ENCODE data around the gene CARTPT. TPM values are rescaled to one million over a fixed set of nuclear protein-coding genes. Genes with fewer than 3 reads are reported as not detected.

CARTPT gene
- total and polyA plus RNA-seq, 7 experiments from 2014 or later, result not detected

DNA sequence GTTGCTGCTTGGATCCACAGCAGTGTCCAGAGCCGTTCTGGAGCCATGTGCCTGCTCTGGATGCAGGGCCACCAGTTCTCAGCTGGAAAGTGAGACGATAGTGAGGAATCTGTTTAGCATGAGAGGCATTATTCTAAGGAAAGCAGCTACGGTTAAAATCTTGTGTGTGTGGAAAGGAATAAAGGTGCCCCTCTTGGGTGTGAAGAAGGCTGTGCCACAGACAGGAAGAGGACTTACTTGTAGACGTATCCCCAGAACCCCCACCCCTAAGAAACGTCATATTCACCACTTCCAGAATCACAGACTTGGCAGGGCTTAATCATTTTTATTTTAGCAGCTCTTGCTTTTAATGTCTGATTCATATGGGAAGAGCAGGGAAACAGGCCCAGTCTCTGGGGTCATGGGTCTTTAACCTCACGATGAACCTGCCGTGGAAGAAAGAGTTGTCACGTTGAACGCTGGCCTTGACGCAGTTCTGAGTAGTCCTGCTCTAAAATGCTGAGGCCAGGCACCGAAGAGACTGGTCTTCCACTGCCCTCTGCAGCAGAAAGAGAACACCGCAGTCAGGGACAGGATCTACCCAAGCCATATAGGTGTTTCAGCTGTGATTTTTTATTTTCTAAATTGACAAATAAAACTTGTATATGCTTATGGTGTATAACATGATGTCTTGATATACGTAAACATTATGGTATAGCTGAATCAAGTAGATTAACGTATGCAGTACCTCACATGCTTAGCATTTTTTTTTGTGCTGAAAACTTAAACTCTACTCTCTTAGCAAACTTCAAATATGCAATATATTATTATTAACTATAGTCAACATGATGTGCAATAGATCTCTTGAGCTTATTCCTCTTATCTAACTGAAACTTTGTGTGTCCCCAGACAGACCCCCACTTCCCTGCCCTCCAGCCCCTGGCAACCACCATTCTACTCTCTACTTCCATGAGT is 38.8 kb downstream of the CARTPT start:
- Histone ChIP-seq H3K4me3 (ENCODE audit: low read length) (no peak overlapping the region), H3K27ac (ENCODE audit: low read depth, low read length) (no peak overlapping the region), H3K36me3 (ENCODE audit: control insufficient read depth in 2 of 3, insufficient read depth in 3 of 3, low read length in 3 of 3) (no peaks in the 10 kb centered on the region), H3K4me1 (ENCODE audit: control insufficient read depth in 2 of 2, insufficient read depth in 2 of 2, low read length in 2 of 2) (no peaks in the 10 kb centered on the region), H3K9me3 (ENCODE audit: control insufficient read depth in 2 of 3, low read length in 3 of 3) (no peaks in the 10 kb centered on the region), H3K27me3 (ENCODE audit: control insufficient read depth in 2 of 2, insufficient read depth in 2 of 2, low read length in 2 of 2) (no peaks in the 10 kb centered on the region)
- intact Hi-C loops (cut with micrococcal nuclease), result loop anchor here (1.0 to 5.0 kb wide), 2 partner anchors 283 to 301 kb away; partner anchors contain the start of gene BDP1 (in 2 of the 2)
- peak overlapping the region in 7 of 10 donors; percentile 23 to 75 (median 60) for H3K4me3 Mint-ChIP-seq
- H3K9me3 Mint-ChIP-seq, result no peaks in the 10 kb centered on the region
- ATAC-seq, result peak; percentile 83
- no peaks in the 10 kb centered on the region for H3K36me3 Mint-ChIP-seq
- DNase-seq, result peak in 7 of 9 donors; percentile 2 to 45 (median 18)
- peaks cover 3 to 13% (median 8%) of the 10 kb centered on the region in 7 donors for H3K4me1 Mint-ChIP-seq
- ChIA-PET CTCF (interaction anchor here (0.9 kb wide), 1 partner anchor 16 kb away, joined by 3 read pairs; no protein-coding TSS in a partner anchor), POLR2A (no interaction called here)
- H3K27ac Mint-ChIP-seq, result peak overlapping the region in 1 of 9 donors; percentile 60
- peaks cover 0 to 11% (median 3%) of the 10 kb centered on the region in 5 donors for H3K27me3 Mint-ChIP-seq

DNA sequence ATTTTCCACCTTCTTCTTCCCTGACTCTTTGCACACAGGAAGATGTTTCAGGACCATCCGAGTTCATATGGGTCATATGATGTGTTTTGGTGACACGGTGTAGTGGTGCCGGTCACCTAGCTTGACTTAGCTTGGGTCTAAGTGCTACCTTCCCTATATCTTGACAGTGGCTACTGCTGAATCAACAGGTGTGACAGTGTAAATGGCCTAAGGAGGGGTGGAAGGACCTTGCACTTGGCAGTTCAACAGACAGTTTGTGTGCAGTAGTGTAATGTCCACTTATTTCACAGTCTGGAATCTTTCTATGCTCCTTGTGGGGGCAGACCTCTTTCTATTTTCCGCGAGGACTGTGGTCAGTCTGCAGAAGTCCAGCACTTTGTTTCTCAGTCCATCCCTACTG is 43.8 kb downstream of the CARTPT start:
- no peak overlapping the region for H3K27ac ChIP-seq (ENCODE audit: low read depth, low read length)
- ChIA-PET CTCF (no interaction called here), POLR2A (no interaction called here)
- Mint-ChIP-seq H3K4me1 (peaks cover under 1 to 5% (median 2%) of the 10 kb centered on the region in 7 donors), H3K9me3 (no peaks in the 10 kb centered on the region), H3K4me3 (no peak overlapping the region), H3K27ac (no peak overlapping the region), H3K36me3 (no peaks in the 10 kb centered on the region), H3K27me3 (peaks cover 0 to 12% (median 7%) of the 10 kb centered on the region in 5 donors)
- intact Hi-C loops (cut with micrococcal nuclease), result loop anchor here in 1 of 2 donors (10.0 kb wide), 1 partner anchor 542 kb away; no protein-coding TSS in a partner anchor
- H3K4me3 ChIP-seq (ENCODE audit: low read length), result no peak overlapping the region
- H3K4me1 ChIP-seq (ENCODE audit: control insufficient read depth in 2 of 2, insufficient read depth in 2 of 2, low read length in 2 of 2), result no peaks in the 10 kb centered on the region
- DNase-seq (no peak), ATAC-seq (no peak)
- H3K36me3 ChIP-seq (ENCODE audit: control insufficient read depth in 2 of 3, insufficient read depth in 3 of 3, low read length in 3 of 3), result no peaks in the 10 kb centered on the region
- H3K9me3 ChIP-seq (ENCODE audit: control insufficient read depth in 2 of 3, low read length in 3 of 3), result no peaks in the 10 kb centered on the region
- no peaks in the 10 kb centered on the region for H3K27me3 ChIP-seq (ENCODE audit: control insufficient read depth in 2 of 2, insufficient read depth in 2 of 2, low read length in 2 of 2)

- intact Hi-C loops (cut with micrococcal nuclease), result loop anchor here in 1 of 2 donors (10.0 kb wide), 1 partner anchor 537 kb away; no protein-coding TSS in a partner anchor
- Histone ChIP-seq H3K4me3 (ENCODE audit: low read length) (no peak overlapping the region), H3K9me3 (ENCODE audit: control insufficient read depth in 2 of 3, low read length in 3 of 3) (no peaks in the 10 kb centered on the region), H3K4me1 (ENCODE audit: control insufficient read depth in 2 of 2, insufficient read depth in 2 of 2, low read length in 2 of 2) (no peaks in the 10 kb centered on the region), H3K27me3 (ENCODE audit: control insufficient read depth in 2 of 2, insufficient read depth in 2 of 2, low read length in 2 of 2) (no peaks in the 10 kb centered on the region), H3K27ac (ENCODE audit: low read depth, low read length) (no peak overlapping the region), H3K36me3 (ENCODE audit: control insufficient read depth in 2 of 3, insufficient read depth in 3 of 3, low read length in 3 of 3) (no peaks in the 10 kb centered on the region)
- Mint-ChIP-seq H3K27me3 (peaks cover 0 to 7% (median 6%) of the 10 kb centered on the region in 5 donors), H3K9me3 (peaks cover 0 to 5% (median 0%) of the 10 kb centered on the region in 11 donors), H3K27ac (no peak overlapping the region), H3K4me3 (no peak overlapping the region), H3K36me3 (no peaks in the 10 kb centered on the region), H3K4me1 (peaks cover 0 to 6% (median 1%) of the 10 kb centered on the region in 7 donors)
- DNase-seq (no peak), ATAC-seq (no peak)
- ChIA-PET CTCF (no interaction called here), POLR2A (no interaction called here)
These were observed 48.6 kb downstream of the CARTPT start for GRCh38 chr5:71767661-71768060.

DNA sequence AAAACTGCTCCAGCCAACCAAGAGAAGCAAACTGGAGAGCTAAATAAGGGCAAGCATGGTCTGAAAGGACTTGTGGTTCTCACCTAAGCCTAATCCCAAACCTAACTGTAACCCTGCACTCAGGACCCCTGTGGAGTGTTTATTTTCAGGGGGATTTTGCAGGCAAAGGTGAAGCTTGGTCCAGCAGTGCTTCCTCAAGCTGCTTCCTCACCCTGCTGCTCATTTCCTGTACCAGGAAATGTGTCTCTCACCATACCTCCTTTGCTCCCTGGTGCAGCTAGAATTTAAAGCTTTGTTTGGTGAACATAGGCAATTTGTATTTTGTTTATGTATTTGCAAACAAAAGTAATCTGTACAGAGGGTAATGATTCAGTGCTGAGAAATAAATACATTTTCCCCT is 50.2 kb downstream of the CARTPT start:
- no peaks in the 10 kb centered on the region for H3K36me3 Mint-ChIP-seq
- H3K4me3 ChIP-seq (ENCODE audit: low read length), result no peak overlapping the region
- no peak for DNase-seq
- no peak overlapping the region for H3K4me3 Mint-ChIP-seq
- H3K4me1 ChIP-seq (ENCODE audit: control insufficient read depth in 2 of 2, insufficient read depth in 2 of 2, low read length in 2 of 2), result no peaks in the 10 kb centered on the region
- no peaks in the 10 kb centered on the region for H3K9me3 ChIP-seq (ENCODE audit: control insufficient read depth in 2 of 3, low read length in 3 of 3)
- H3K27me3 ChIP-seq (ENCODE audit: control insufficient read depth in 2 of 2, insufficient read depth in 2 of 2, low read length in 2 of 2), result no peaks in the 10 kb centered on the region
- peaks cover 0 to 19% (median 17%) of the 10 kb centered on the region in 5 donors for H3K27me3 Mint-ChIP-seq
- no peak overlapping the region for H3K27ac ChIP-seq (ENCODE audit: low read depth, low read length)
- peaks cover 0 to 5% (median 0%) of the 10 kb centered on the region in 11 donors for H3K9me3 Mint-ChIP-seq
- H3K27ac Mint-ChIP-seq, result no peak overlapping the region
- peaks cover 0 to 6% (median 1%) of the 10 kb centered on the region in 7 donors for H3K4me1 Mint-ChIP-seq
- no peaks in the 10 kb centered on the region for H3K36me3 ChIP-seq (ENCODE audit: control insufficient read depth in 2 of 3, insufficient read depth in 3 of 3, low read length in 3 of 3)
- intact Hi-C loops (cut with micrococcal nuclease), result loop anchor here in 1 of 2 donors (10.0 kb wide), 1 partner anchor 536 kb away; no protein-coding TSS in a partner anchor
- CTCF ChIA-PET, result no interaction called here
- ATAC-seq, result no peak
- POLR2A ChIA-PET, result no interaction called here

GRCh38 chr5:71770381-71770780 is 51.3 kb downstream of the CARTPT start:
- POLR2A ChIA-PET, result no interaction called here
- intact Hi-C loops (cut with micrococcal nuclease), result loop anchor here in 1 of 2 donors (10.0 kb wide), 1 partner anchor 244 kb away; no protein-coding TSS in a partner anchor

More at GRCh38 chr5:71770381-71770780, 51.3 kb downstream of the CARTPT start:
- Histone ChIP-seq H3K27ac (ENCODE audit: low read depth, low read length) (no peak overlapping the region), H3K9me3 (ENCODE audit: control insufficient read depth in 2 of 3, low read length in 3 of 3) (no peaks in the 10 kb centered on the region), H3K36me3 (ENCODE audit: control insufficient read depth in 2 of 3, insufficient read depth in 3 of 3, low read length in 3 of 3) (no peaks in the 10 kb centered on the region), H3K27me3 (ENCODE audit: control insufficient read depth in 2 of 2, insufficient read depth in 2 of 2, low read length in 2 of 2) (no peaks in the 10 kb centered on the region), H3K4me3 (ENCODE audit: low read length) (no peak overlapping the region), H3K4me1 (ENCODE audit: control insufficient read depth in 2 of 2, insufficient read depth in 2 of 2, low read length in 2 of 2) (no peaks in the 10 kb centered on the region)
- no peaks in the 10 kb centered on the region for H3K36me3 Mint-ChIP-seq
- no peak for ATAC-seq
- H3K27me3 Mint-ChIP-seq, result peaks cover 0 to 19% (median 14%) of the 10 kb centered on the region in 5 donors
- peaks cover 0 to 6% (median 0%) of the 10 kb centered on the region in 7 donors for H3K4me1 Mint-ChIP-seq
- peaks cover 0 to 5% (median 0%) of the 10 kb centered on the region in 11 donors for H3K9me3 Mint-ChIP-seq
- no peak overlapping the region for H3K27ac Mint-ChIP-seq
- no peak overlapping the region for H3K4me3 Mint-ChIP-seq
- CTCF ChIA-PET, result no interaction called here
- DNase-seq, result no peak

Data from naive thymus-derived CD4-positive, alpha-beta T cell (primary cell).